ENCODE measurements around the gene TOPBP1. TPM values are rescaled to one million over a fixed set of nuclear protein-coding genes. Genes with fewer than 3 reads are reported as not detected.

TOPBP1 gene
- total RNA-seq, 2 experiments from 2014 or later = 29.1 to 32.4 TPM

DNA sequence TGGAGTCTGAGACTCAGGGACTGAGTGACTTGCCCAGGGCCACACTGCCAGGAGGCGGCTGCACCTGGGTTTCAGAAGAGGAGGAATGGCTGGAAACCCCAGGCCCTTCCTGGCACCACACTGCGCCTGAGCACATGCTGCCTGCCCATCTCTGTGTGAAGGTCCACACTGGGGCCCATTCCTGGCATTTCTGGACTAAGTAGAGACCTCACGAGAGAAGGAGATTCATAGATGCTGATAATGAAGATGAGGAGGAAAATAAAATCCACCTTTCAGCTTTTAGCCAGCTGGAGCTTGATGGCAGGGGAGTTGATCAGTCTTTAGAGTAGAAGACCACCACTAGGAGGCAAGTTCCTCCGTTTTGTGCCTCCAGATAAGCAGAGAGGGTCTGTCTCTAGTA lies 44.3 kb upstream of the TOPBP1 start:
- Mint-ChIP-seq H3K4me1 (ENCODE audit: low read depth) (no peaks in the 10 kb centered on the region), H3K36me3 (ENCODE audit: low read depth) (no peaks in the 10 kb centered on the region), H3K27ac (no peak overlapping the region), H3K4me3 (no peak overlapping the region), H3K27me3 (peaks cover 38% of the 10 kb centered on the region), H3K9me3 (no peaks in the 10 kb centered on the region)
- Histone ChIP-seq H3K4me3 (ENCODE audit: low read length) (no peak overlapping the region), H3K27ac (ENCODE audit: low read depth in 1 of 2, low read length in 2 of 2) (no peak overlapping the region), H3K36me3 (ENCODE audit: insufficient read depth, low read length) (no peaks in the 10 kb centered on the region), H3K4me1 (ENCODE audit: insufficient read depth, low read length) (no peaks in the 10 kb centered on the region), H3K27me3 (ENCODE audit: control insufficient read depth in 1 of 2, insufficient read depth in 2 of 2, low read length in 2 of 2) (peaks cover 5 to 11% of the 10 kb centered on the region in 2 experiments), H3K9me3 (ENCODE audit: control insufficient read depth in 1 of 2, insufficient read depth in 1 of 2, low read length in 2 of 2) (no peaks in the 10 kb centered on the region)
- intact Hi-C loops (cut with DNase I, micrococcal nuclease) = no loop called here
- CTCF ChIA-PET = no interaction called here
- DNase-seq = no peak
- POLR2A ChIA-PET = no interaction called here
- ATAC-seq (ENCODE audit: poor library complexity) = no peak
- TF ChIP-seq, protein P1, sequence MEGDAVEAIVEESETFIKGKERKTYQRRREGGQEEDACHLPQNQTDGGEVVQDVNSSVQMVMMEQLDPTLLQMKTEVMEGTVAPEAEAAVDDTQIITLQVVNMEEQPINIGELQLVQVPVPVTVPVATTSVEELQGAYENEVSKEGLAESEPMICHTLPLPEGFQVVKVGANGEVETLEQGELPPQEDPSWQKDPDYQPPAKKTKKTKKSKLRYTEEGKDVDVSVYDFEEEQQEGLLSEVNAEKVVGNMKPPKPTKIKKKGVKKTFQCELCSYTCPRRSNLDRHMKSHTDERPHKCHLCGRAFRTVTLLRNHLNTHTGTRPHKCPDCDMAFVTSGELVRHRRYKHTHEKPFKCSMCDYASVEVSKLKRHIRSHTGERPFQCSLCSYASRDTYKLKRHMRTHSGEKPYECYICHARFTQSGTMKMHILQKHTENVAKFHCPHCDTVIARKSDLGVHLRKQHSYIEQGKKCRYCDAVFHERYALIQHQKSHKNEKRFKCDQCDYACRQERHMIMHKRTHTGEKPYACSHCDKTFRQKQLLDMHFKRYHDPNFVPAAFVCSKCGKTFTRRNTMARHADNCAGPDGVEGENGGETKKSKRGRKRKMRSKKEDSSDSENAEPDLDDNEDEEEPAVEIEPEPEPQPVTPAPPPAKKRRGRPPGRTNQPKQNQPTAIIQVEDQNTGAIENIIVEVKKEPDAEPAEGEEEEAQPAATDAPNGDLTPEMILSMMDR (IDR thresholded peaks at IDR 0.05) = no peak

DNA sequence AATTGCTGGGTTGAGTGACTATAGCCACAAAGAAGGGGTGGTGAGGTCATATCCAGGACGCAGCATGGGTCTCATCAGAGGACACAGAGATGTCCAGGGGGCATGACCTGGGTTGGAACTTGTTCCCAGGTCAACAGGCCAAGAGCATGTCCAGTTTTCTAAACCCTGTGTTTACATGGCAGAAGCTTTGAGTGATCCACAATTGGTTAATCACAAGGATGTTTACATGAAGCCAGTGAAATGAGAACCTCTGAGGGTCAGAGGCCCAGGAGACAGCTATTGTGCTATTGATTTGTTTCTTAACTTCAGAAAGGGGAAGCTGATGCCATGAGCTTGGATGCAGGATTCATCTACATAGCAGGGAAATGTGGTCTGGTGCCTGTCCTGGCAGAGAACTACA lies 42.2 kb upstream of the TOPBP1 start:
- TF ChIP-seq, protein P1 (IDR thresholded peaks at IDR 0.05) = no peak
- Mint-ChIP-seq H3K4me1 (ENCODE audit: low read depth) (no peaks in the 10 kb centered on the region), H3K27me3 (peaks cover 41% of the 10 kb centered on the region), H3K9me3 (no peaks in the 10 kb centered on the region), H3K4me3 (no peak overlapping the region), H3K27ac (no peak overlapping the region), H3K36me3 (ENCODE audit: low read depth) (no peaks in the 10 kb centered on the region)
- POLR2A ChIA-PET = no interaction called here
- H3K9me3 ChIP-seq (ENCODE audit: control insufficient read depth in 1 of 2, insufficient read depth in 1 of 2, low read length in 2 of 2) = peaks cover 0 to 3% of the 10 kb centered on the region in 2 experiments
- intact Hi-C loops (cut with DNase I, micrococcal nuclease) = no loop called here
- peaks cover 5 to 9% of the 10 kb centered on the region in 2 experiments for H3K27me3 ChIP-seq (ENCODE audit: control insufficient read depth in 1 of 2, insufficient read depth in 2 of 2, low read length in 2 of 2)
- ATAC-seq (ENCODE audit: poor library complexity) (no peak), DNase-seq (no peak)
- CTCF ChIA-PET = no interaction called here
- no peaks in the 10 kb centered on the region for H3K36me3 ChIP-seq (ENCODE audit: insufficient read depth, low read length)
- H3K27ac ChIP-seq (ENCODE audit: low read depth in 1 of 2, low read length in 2 of 2) = no peak overlapping the region
- no peaks in the 10 kb centered on the region for H3K4me1 ChIP-seq (ENCODE audit: insufficient read depth, low read length)
- no peak overlapping the region for H3K4me3 ChIP-seq (ENCODE audit: low read length)

DNA sequence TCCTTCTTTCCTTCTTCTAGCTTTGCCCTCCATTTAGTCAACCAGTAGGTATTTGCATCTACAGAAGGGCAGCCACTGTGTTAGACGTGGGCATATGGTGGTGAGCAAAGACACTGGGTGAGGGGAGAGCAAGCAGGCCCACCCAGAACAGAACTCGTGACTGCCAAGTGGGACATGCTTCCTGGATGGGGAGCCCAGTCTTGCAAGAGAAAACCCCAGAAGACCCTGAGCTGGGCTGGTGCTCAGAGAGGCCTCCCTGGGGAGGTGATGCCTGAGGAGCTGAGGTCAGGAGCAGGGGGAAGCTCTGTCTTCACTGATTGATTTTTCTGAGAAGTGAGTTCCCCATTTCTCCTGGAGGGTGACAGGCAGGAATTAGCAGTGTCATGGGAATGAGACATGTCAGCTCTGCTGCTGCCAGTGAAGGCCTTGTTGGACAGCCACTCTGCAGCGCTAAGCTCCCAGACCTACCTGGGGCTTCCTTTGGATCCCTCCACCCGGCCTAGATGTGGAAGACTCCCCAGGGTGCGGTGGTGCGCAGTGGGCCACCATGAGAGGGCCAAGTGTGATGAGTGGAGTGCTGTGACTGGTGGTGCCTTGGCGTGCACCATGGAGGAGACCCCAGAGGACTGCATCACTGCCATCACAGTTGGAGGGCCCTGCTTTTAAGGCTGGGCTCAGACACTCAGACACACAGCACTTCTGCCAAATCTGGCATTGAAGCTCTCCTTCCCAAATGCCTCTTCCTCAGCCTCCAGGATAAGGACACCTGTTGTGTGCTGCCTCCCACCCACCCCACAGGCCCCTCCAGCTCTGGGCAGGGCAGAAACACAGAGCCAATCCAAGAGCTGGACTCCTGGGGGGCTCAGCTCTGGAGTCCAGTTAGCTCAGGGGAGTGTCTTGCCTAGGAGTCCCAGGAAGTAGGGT lies 40.0 kb upstream of the TOPBP1 start:
- DNase-seq = no peak
- ChIA-PET CTCF (no interaction called here), POLR2A (no interaction called here)
- Mint-ChIP-seq H3K4me1 (ENCODE audit: low read depth) (no peaks in the 10 kb centered on the region), H3K27ac (no peak overlapping the region), H3K27me3 (peaks cover 32% of the 10 kb centered on the region), H3K36me3 (ENCODE audit: low read depth) (no peaks in the 10 kb centered on the region), H3K4me3 (no peak overlapping the region), H3K9me3 (no peaks in the 10 kb centered on the region)
- Histone ChIP-seq H3K27me3 (ENCODE audit: control insufficient read depth in 1 of 2, insufficient read depth in 2 of 2, low read length in 2 of 2) (peaks cover 0 to 5% of the 10 kb centered on the region in 2 experiments), H3K36me3 (ENCODE audit: insufficient read depth, low read length) (no peaks in the 10 kb centered on the region), H3K4me3 (ENCODE audit: low read length) (no peak overlapping the region), H3K4me1 (ENCODE audit: insufficient read depth, low read length) (no peaks in the 10 kb centered on the region), H3K9me3 (ENCODE audit: control insufficient read depth in 1 of 2, insufficient read depth in 1 of 2, low read length in 2 of 2) (peaks cover 0 to 4% of the 10 kb centered on the region in 2 experiments), H3K27ac (ENCODE audit: low read depth in 1 of 2, low read length in 2 of 2) (no peak overlapping the region)
- TF ChIP-seq, protein P1 (IDR thresholded peaks at IDR 0.05) = no peak
- no peak for ATAC-seq (ENCODE audit: poor library complexity)
- intact Hi-C loops (cut with DNase I, micrococcal nuclease) = no loop called here

All from CD4-positive, alpha-beta T cell (primary cell).